SK-N-SH treated with all-trans-retinoic acid at 6 μM for 48 hours (cell line): ENCODE data around the gene SOX8.

Experiments
- GLIS3 ChIP-seq: fragments of 250-450 bp; sonication (Bioruptor Pico); IDR thresholded peaks from 2 replicates; pipeline ENCODE4 v1.5.0; 2020; ENCODE audit warnings: mild to moderate bottlenecking, moderate library complexity
- PPARA ChIP-seq: fragments of 250-450 bp; sonication (Bioruptor Pico); IDR thresholded peaks from 2 replicates; pipeline ENCODE4 v1.5.0; 2020; ENCODE audit warnings: mild to moderate bottlenecking, borderline replicate concordance
- RARB ChIP-seq: fragments of 250-450 bp; sonication (Bioruptor Pico); IDR thresholded peaks from 2 replicates; pipeline ENCODE4 v1.8.0; 2021; ENCODE audit warnings: mild to moderate bottlenecking, moderate library complexity
- ZFP30 ChIP-seq: fragments of 450-650 bp; formaldehyde crosslinking; IDR thresholded peaks from 2 replicates; pipeline ENCODE4 v1.5.0; 2022; ENCODE audit warnings: mild to moderate bottlenecking, moderate library complexity
- ZNF565 ChIP-seq: fragments of 450-650 bp; formaldehyde crosslinking; conservative IDR thresholded peaks from 2 replicates; pipeline ENCODE4 v1.5.0; 2020; ENCODE audit warnings: low read depth, mild to moderate bottlenecking, moderate library complexity
- ZNF70 ChIP-seq: fragments of 450-650 bp; formaldehyde crosslinking; IDR thresholded peaks from 2 replicates; pipeline ENCODE4 v1.5.0; 2020; ENCODE audit warnings: mild to moderate bottlenecking, moderate library complexity
- TF ChIP-seq, protein P1 (sequence below): fragments of 250-450 bp; sonication (Bioruptor Pico); IDR thresholded peaks from 2 replicates; pipeline ENCODE4 v1.8.0; 2020; ENCODE audit warnings: mild to moderate bottlenecking, moderate library complexity, borderline replicate concordance
- TF ChIP-seq, protein P2 (sequence below): fragments of 250-450 bp; sonication (Bioruptor Pico); IDR thresholded peaks from 2 replicates; pipeline ENCODE4 v1.8.0; 2021; ENCODE audit warnings: low read depth, mild to moderate bottlenecking, moderate library complexity, borderline replicate concordance

DNA sequence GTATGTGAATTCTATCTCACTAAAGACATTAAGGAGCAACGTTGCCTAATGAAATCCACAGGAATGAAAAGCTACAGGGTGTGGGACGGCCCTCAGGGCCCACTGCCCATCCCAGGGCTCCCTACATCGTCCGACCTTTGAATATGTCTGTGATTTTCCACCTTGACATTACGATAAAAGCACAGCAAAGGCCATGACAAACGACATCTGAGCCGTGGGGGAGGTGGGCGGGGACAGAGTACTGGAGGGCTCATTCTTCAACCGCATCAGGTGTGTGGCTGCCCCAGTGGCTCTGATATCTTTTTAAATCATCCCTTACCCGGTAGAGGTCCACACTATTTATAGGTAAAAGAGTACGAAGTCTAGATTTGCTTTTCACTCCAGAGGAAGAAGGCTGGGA, 45.9 kb upstream of the SOX8 start:
- no peak for TF ChIP-seq PPARA (CRISPR knock-in tag)
- no peak for TF ChIP-seq ZFP30
- no peak for TF ChIP-seq GLIS3 (CRISPR knock-in tag)
- TF ChIP-seq ZNF70 (CRISPR knock-in tag): no peak
- TF ChIP-seq, protein P1, sequence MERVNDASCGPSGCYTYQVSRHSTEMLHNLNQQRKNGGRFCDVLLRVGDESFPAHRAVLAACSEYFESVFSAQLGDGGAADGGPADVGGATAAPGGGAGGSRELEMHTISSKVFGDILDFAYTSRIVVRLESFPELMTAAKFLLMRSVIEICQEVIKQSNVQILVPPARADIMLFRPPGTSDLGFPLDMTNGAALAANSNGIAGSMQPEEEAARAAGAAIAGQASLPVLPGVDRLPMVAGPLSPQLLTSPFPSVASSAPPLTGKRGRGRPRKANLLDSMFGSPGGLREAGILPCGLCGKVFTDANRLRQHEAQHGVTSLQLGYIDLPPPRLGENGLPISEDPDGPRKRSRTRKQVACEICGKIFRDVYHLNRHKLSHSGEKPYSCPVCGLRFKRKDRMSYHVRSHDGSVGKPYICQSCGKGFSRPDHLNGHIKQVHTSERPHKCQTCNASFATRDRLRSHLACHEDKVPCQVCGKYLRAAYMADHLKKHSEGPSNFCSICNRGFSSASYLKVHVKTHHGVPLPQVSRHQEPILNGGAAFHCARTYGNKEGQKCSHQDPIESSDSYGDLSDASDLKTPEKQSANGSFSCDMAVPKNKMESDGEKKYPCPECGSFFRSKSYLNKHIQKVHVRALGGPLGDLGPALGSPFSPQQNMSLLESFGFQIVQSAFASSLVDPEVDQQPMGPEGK (CRISPR knock-in tag): no peak
- TF ChIP-seq, protein P2, sequence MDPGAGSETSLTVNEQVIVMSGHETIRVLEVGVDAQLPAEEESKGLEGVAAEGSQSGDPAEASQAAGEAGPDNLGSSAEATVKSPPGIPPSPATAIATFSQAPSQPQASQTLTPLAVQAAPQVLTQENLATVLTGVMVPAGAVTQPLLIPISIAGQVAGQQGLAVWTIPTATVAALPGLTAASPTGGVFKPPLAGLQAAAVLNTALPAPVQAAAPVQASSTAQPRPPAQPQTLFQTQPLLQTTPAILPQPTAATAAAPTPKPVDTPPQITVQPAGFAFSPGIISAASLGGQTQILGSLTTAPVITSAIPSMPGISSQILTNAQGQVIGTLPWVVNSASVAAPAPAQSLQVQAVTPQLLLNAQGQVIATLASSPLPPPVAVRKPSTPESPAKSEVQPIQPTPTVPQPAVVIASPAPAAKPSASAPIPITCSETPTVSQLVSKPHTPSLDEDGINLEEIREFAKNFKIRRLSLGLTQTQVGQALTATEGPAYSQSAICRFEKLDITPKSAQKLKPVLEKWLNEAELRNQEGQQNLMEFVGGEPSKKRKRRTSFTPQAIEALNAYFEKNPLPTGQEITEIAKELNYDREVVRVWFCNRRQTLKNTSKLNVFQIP (CRISPR knock-in tag): no peak
- no peak for TF ChIP-seq RARB (CRISPR knock-in tag)
- no peak for TF ChIP-seq ZNF565
